NT2/D1 (cell line): Measurements from ENCODE around the gene TMEFF1.

ENCODE experiments used
- DNase-seq: peaks from one replicate; pipeline ENCODE4 v3.0.0-alpha.2; 2011; ENCODE audit warnings: low read depth, low spot score
- H3K27me3 ChIP-seq: 2 replicates; pipeline ENCODE4 v1.6.0; 2011; ENCODE audit warnings: mild to moderate bottlenecking; ENCODE audit not compliant: insufficient read length, insufficient read depth
- H3K36me3 ChIP-seq: 2 replicates; pipeline ENCODE4 v1.6.1; 2011; ENCODE audit warnings: mild to moderate bottlenecking, low read length, mixed read lengths; ENCODE audit not compliant: insufficient read depth, insufficient read length
- H3K4me1 ChIP-seq: 2 replicates; pipeline ENCODE4 v1.5.1; 2011; ENCODE audit not compliant: insufficient read depth, insufficient read length
- H3K4me3 ChIP-seq: 2 replicates; pipeline ENCODE4 v1.5.1; 2011; ENCODE audit warnings: low read depth; ENCODE audit not compliant: insufficient read length
- H3K9ac ChIP-seq: 2 replicates; pipeline ENCODE4 v1.6.0; 2011; ENCODE audit warnings: low read depth; ENCODE audit not compliant: insufficient read length
- H3K9me3 ChIP-seq: 2 replicates; pipeline ENCODE4 v1.5.1; 2011; ENCODE audit warnings: mild to moderate bottlenecking, low read length; ENCODE audit not compliant: insufficient read depth
- SUZ12 ChIP-seq: IDR thresholded peaks from 2 replicates; pipeline ENCODE4 v1.6.1; 2011; ENCODE audit not compliant: insufficient read length, insufficient read depth; ENCODE audit errors: extremely low read depth
- YY1 ChIP-seq: IDR thresholded peaks from 2 replicates; pipeline ENCODE4 v1.6.1; 2011; ENCODE audit not compliant: insufficient read length, insufficient read depth
- ZNF274 ChIP-seq: IDR thresholded peaks from 2 replicates; pipeline ENCODE4 v1.6.1; 2011; ENCODE audit warnings: mild to moderate bottlenecking, low read depth, low read length

The TMEFF1 gene

DNA sequence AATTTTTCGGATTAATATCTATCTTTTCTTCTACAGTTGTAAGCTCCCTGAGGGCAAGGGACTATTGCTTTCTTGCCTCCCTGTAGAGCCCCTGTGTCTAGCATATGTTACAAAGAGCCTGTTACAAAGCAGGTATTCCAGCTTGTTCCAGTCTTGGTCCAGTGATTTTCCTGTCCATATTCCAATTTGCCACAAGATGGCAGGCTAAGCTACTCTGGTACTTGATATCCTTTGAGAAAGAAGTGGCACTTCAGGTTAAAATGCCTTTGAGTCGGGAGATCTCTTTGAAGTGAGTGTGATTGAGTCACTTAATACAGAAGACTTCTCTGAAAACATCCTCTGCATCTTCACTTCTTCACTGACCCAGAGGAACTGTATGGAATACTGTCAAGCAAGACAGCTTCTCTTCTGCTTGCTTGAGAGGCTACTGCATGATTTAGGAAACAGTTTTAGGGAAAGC, 129.4 kb downstream of the TMEFF1 start:
- Histone ChIP-seq H3K9ac (no peak overlapping the region), H3K36me3 (no peaks in the 10 kb centered on the region), H3K4me3 (no peak overlapping the region), H3K4me1 (no peaks in the 10 kb centered on the region), H3K9me3 (no peaks in the 10 kb centered on the region), H3K27me3 (peaks cover 7% of the 10 kb centered on the region)
- DNase-seq = peak; percentile 76
- TF ChIP-seq ZNF274 (no peak), YY1 (no peak)

DNA sequence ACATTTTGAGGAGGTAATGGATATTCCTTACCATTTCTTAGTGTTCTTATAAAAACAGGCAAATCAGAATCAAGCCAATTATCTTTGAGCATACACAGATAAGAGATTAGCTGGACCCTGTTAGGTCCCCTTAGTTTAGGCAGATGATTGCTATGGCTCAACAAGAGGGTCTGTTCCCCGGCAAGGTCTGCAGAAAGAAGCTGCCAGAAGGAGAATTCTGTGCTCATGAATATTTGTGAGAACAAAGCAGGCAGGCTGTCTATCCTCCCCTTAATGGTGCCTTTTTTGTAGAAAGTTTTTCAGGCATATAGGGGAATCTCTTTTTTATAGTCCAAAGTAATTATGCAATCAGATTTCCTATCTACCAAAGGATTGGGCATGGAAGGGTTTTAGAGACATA, 132.5 kb downstream of the TMEFF1 start:
- no peak for TF ChIP-seq YY1
- TF ChIP-seq ZNF274 = no peak
- no peak for TF ChIP-seq SUZ12
- Histone ChIP-seq H3K36me3 (no peaks in the 10 kb centered on the region), H3K27me3 (no peaks in the 10 kb centered on the region), H3K4me1 (no peaks in the 10 kb centered on the region), H3K9me3 (no peaks in the 10 kb centered on the region), H3K4me3 (no peak overlapping the region), H3K9ac (no peak overlapping the region)
- no peak for DNase-seq

DNA sequence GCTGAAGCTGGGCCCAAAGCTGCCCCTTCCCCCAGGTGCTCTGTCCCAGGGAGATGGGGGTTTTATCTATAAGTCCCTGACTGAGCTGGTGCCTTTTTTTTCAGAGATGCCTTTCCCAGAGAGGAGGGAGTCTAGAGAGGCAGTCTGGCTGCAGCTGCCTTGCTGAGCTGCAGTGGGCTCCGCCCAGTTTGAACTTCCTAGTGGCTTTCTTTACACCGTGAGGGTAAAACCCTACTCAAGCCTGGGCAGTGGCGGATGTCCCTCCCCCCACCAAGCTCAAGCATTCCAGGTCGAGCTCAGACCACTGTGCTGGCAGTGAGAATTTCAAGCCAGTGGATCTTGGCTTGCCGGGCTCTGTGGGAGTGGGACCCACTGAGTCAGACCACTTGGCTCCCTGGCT, 146.2 kb downstream of the TMEFF1 start:
- H3K9ac ChIP-seq = no peak overlapping the region
- H3K27me3 ChIP-seq = no peaks in the 10 kb centered on the region
- H3K9me3 ChIP-seq = no peaks in the 10 kb centered on the region
- H3K36me3 ChIP-seq = no peaks in the 10 kb centered on the region
- H3K4me1 ChIP-seq = no peaks in the 10 kb centered on the region
- DNase-seq = peak; percentile 42
- no peak for TF ChIP-seq ZNF274
- no peak for TF ChIP-seq SUZ12
- TF ChIP-seq YY1 = no peak
- H3K4me3 ChIP-seq = no peak overlapping the region

DNA sequence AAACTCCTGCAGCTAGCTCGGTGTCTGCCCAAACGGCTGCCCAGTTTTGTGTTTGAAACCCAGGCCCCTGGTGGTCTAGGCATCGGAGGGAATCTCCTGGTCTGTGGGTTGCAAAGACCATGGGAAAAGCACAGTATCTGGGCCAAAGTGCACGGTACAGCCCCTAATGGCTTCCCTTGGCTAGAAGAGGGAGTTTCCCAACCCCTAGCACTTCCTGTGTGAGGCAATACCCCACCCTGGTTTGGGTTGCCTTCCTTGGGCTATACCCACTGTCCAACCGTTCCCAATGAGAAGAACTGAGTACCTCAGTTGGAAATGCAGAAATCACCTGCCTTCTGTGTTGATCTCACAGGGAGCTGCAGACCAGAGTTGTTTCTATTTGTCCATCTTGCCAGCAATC, 146.7 kb downstream of the TMEFF1 start:
- TF ChIP-seq ZNF274 (no peak), YY1 (no peak), SUZ12 (no peak)
- DNase-seq = no peak
- Histone ChIP-seq H3K4me3 (no peak overlapping the region), H3K4me1 (no peaks in the 10 kb centered on the region), H3K9me3 (no peaks in the 10 kb centered on the region), H3K27me3 (no peaks in the 10 kb centered on the region), H3K9ac (no peak overlapping the region), H3K36me3 (no peaks in the 10 kb centered on the region)

DNA sequence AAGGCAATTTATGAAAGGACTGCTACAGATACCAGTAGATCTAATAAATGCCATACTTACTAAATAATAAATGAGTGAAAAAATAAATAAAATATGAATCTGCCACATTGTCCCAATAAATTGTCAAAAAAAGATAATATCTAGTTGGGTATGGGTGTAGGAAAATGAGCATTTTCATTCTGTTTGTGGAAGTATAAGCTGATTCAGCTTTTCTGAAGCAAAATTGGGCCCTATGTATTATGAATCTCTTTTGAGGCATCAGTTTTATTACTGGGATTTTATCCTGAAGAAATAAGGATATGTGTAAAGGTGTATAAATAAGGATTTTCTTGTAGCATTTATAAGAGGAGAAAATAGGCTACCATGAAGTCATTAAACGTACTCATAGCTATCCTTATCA, 151.0 kb downstream of the TMEFF1 start:
- H3K4me3 ChIP-seq = no peak overlapping the region
- H3K4me1 ChIP-seq = no peaks in the 10 kb centered on the region
- no peak for DNase-seq
- no peaks in the 10 kb centered on the region for H3K27me3 ChIP-seq
- H3K9me3 ChIP-seq = peaks cover 7% of the 10 kb centered on the region
- no peak overlapping the region for H3K9ac ChIP-seq
- TF ChIP-seq YY1 (no peak), SUZ12 (no peak), ZNF274 (no peak)
- no peaks in the 10 kb centered on the region for H3K36me3 ChIP-seq

DNA sequence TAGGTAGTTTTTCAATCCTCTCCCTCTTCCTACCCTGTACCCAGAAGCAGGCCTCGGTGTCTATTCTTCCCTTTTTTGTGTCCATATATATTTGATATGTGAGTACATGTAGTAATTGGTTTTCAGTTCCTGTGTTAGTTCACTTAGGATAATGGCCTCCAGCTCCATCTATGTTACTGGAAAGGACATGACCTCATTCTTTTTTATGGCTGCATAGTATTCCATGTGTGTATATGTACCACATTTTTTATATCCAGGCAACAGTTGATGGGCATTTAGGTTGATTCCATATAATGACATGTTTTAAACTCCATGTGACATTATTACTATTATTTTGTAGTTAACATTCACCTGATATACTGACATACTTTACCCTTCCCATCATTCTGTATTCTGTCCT, 154.0 kb downstream of the TMEFF1 start:
- TF ChIP-seq ZNF274 (no peak), YY1 (no peak), SUZ12 (no peak)
- Histone ChIP-seq H3K9ac (no peak overlapping the region), H3K27me3 (no peaks in the 10 kb centered on the region), H3K36me3 (no peaks in the 10 kb centered on the region), H3K4me1 (no peaks in the 10 kb centered on the region), H3K9me3 (peaks cover 7% of the 10 kb centered on the region), H3K4me3 (no peak overlapping the region)
- no peak for DNase-seq
